K562 (cell line): ENCODE results near the gene CSRP2.

ENCODE experiments used
- ATF2 ChIP-seq: sonication (generic); formaldehyde crosslinking; IDR thresholded peaks from 2 replicates; pipeline ENCODE4 v1.8.1; 2022; ENCODE audit warnings: missing genetic modification reagents
- CHD4 ChIP-seq: fragments of 200-600 bp; sonication (generic); IDR thresholded peaks from 3 replicates; pipeline ENCODE4 v1.6.1; 2012; ENCODE audit warnings: low read depth, mild to moderate bottlenecking, mixed read lengths, low read length, inconsistent platforms; ENCODE audit not compliant: insufficient read depth, insufficient replicate concordance, poor library complexity, severe bottlenecking
- CTCF ChIP-seq, 3 experiments: IDR thresholded peaks in 2 of 3; conservative IDR thresholded peaks in 1 of 3; 2 replicates each; pipeline ENCODE4 v1.5.1; 2011 to 2012; ENCODE audit warnings: low read length in 3 of 3, mild to moderate bottlenecking in 3 of 3, control low read depth in 2 of 3, improper control_type of control experiment in 1 of 3, inconsistent platforms in 1 of 3, low read depth in 1 of 3, mixed read lengths in 1 of 3, moderate library complexity in 1 of 3; ENCODE audit not compliant: insufficient read depth in 2 of 3
- FOS ChIP-seq: IDR thresholded peaks from 3 replicates; pipeline ENCODE4 v1.6.1; 2011; ENCODE audit not compliant: insufficient read length; ENCODE audit errors: extremely low read depth
- POLR2AphosphoS5 ChIP-seq: IDR thresholded peaks from 2 replicates; pipeline ENCODE4 v1.6.1; 2011; ENCODE audit warnings: mild to moderate bottlenecking, low read depth, low read length, moderate library complexity; ENCODE audit not compliant: control insufficient read depth, insufficient read depth
- SRF ChIP-seq, 2 experiments: fragments of 250-450, 450-650 bp in 1 of 2; sonication (Bioruptor Pico) in 1 of 2; sonication (generic) in 1 of 2; formaldehyde crosslinking; IDR thresholded peaks; 2 replicates each; pipeline versions ENCODE4 v1.5.0 to v1.5.1; 2020 to 2022; ENCODE audit warnings: mild to moderate bottlenecking in 1 of 2, missing genetic modification reagents in 1 of 2
- TCF7L2 ChIP-seq: fragments of 150-350 bp; IDR thresholded peaks from 2 replicates; pipeline ENCODE4 v1.6.1; 2016; ENCODE audit warnings: low read depth, mild to moderate bottlenecking, low read length, moderate library complexity
- ZBTB49 ChIP-seq: sonication (generic); formaldehyde crosslinking; IDR thresholded peaks from 2 replicates; pipeline ENCODE4 v1.8.0; 2022; ENCODE audit warnings: missing genetic modification reagents, mild to moderate bottlenecking, borderline replicate concordance
- ZC3H11A ChIP-seq: IDR thresholded peaks from 2 replicates; pipeline ENCODE4 v1.6.1; 2012; ENCODE audit warnings: low read depth, low read length, improper control_type of control experiment

- no peak for TF ChIP-seq CTCF (IDR thresholded peaks at IDR 0.05 in 2 of 3, conservative IDR thresholded peaks at IDR 0.05 in 1 of 3; ENCODE audit: insufficient read depth in 2 of 3, low read depth in 1 of 3, low read length in 3 of 3)
- TF ChIP-seq ZBTB49: no peak
- no peak for TF ChIP-seq ZC3H11A
- no peak for TF ChIP-seq POLR2AphosphoS5
- no peak for TF ChIP-seq ATF2 (CRISPR knock-in tag)
- no peak for TF ChIP-seq CHD4
- no peak for TF ChIP-seq TCF7L2
- TF ChIP-seq SRF (CRISPR knock-in tag; IDR thresholded peaks at IDR 0.05): no peak
- TF ChIP-seq FOS: no peak
These were observed 5.0 kb upstream of the CSRP2 start for GRCh38 chr12:76883811-76884210.
